Measurements from ENCODE around the gene SNX13. TPM values are rescaled to one million over a fixed set of nuclear protein-coding genes. Genes with fewer than 3 reads are reported as not detected.

The SNX13 gene
- total and polyA plus RNA-seq, 2 donors (not counting 3 experiments of a cell fraction or from before 2014, with no cell fraction given): 6.1 to 28.5 TPM

DNA sequence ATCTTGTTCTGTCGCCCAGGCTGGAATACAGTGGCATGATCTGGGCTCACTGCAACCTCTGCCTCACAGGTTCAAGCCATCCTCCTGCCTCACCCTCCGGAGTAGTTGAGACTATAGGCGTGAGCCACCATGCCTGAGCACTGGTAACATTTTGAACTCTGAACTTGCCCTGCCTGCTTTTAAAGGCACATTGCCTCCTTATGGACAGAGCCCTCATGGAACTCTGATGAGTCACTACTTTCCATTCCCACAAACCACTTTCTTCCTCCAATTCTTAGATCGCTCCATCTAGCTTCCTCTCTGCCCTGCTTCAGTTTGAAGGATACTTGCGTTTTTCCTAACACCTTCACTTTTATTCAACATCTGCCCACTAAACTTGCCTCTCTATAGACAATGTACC lies 49.3 kb upstream of the SNX13 start:
- no peaks in the 10 kb centered on the region for H3K79me2 ChIP-seq (ENCODE audit: control insufficient read depth, insufficient read depth, low read length)
- no TSS peak for BruUV-seq (replicated peaks)
- peak; percentile 74 for FAIRE-seq

GRCh38 chr7:17988858-17989257 lies 48.6 kb upstream of the SNX13 start:
- no TSS peak for BruUV-seq (replicated peaks)
- TF ChIP-seq POLR2AphosphoS5 (IDR thresholded peaks at IDR 0.05; ENCODE audit: insufficient read depth, low read depth, low read length) (no peak), EZH2 (IDR thresholded peaks at IDR 0.05; ENCODE audit: borderline replicate concordance, low read depth, low read length, severe bottlenecking) (no peak), MYC (IDR thresholded peaks at IDR 0.05; ENCODE audit: low read depth, low read length) (no peak), FOS (IDR thresholded peaks at IDR 0.05; ENCODE audit: borderline replicate concordance, insufficient read depth, low read length) (no peak), POLR2A (IDR thresholded peaks at IDR 0.05; ENCODE audit: low read depth, low read length) (no peak), JUN (IDR thresholded peaks at IDR 0.05; ENCODE audit: borderline replicate concordance, insufficient read depth, insufficient read length, low read depth) (no peak), GATA2 (IDR thresholded peaks at IDR 0.05; ENCODE audit: insufficient read depth, insufficient read length, low read depth, low read length) (no peak)
- TF ChIP-seq, protein P1, sequence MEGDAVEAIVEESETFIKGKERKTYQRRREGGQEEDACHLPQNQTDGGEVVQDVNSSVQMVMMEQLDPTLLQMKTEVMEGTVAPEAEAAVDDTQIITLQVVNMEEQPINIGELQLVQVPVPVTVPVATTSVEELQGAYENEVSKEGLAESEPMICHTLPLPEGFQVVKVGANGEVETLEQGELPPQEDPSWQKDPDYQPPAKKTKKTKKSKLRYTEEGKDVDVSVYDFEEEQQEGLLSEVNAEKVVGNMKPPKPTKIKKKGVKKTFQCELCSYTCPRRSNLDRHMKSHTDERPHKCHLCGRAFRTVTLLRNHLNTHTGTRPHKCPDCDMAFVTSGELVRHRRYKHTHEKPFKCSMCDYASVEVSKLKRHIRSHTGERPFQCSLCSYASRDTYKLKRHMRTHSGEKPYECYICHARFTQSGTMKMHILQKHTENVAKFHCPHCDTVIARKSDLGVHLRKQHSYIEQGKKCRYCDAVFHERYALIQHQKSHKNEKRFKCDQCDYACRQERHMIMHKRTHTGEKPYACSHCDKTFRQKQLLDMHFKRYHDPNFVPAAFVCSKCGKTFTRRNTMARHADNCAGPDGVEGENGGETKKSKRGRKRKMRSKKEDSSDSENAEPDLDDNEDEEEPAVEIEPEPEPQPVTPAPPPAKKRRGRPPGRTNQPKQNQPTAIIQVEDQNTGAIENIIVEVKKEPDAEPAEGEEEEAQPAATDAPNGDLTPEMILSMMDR (IDR thresholded peaks at IDR 0.05; ENCODE audit: extremely low read depth in 1 of 2, insufficient read depth in 1 of 2, low read depth in 1 of 2, low read length in 2 of 2): no peak
- TF ChIP-seq, protein P2, sequence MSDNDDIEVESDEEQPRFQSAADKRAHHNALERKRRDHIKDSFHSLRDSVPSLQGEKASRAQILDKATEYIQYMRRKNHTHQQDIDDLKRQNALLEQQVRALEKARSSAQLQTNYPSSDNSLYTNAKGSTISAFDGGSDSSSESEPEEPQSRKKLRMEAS (IDR thresholded peaks at IDR 0.05; ENCODE audit: insufficient read depth, insufficient read length): no peak
- H4K20me1 ChIP-seq (replicated peaks; ENCODE audit: control insufficient read depth, extremely low read depth, insufficient read depth, low read length): no peaks in the 10 kb centered on the region
- H3K27ac ChIP-seq (ENCODE audit: insufficient read depth, low read depth, low read length): no peak overlapping the region
- no peaks in the 10 kb centered on the region for H3K4me1 ChIP-seq (ENCODE audit: control insufficient read depth, extremely low read depth, insufficient read depth, low read length)
- no peaks in the 10 kb centered on the region for H3K79me2 ChIP-seq (ENCODE audit: control insufficient read depth, insufficient read depth, low read length)
- DNase-seq (ENCODE audit: low read depth, low spot score) (no peak), FAIRE-seq (peak; percentile 55)
- no peak overlapping the region for H3K4me2 ChIP-seq (ENCODE audit: insufficient read depth, low read length)
- ChIA-PET CTCF (interaction anchor here (0.9 to 1.0 kb wide), 3 partner anchors 9 to 30 kb away, joined by 3 to 5 read pairs (median 3); no protein-coding TSS in a partner anchor), POLR2A (no interaction called here)
- H3K9me1 ChIP-seq (replicated peaks; ENCODE audit: control insufficient read depth, extremely low read depth, insufficient read depth, low read length): no peaks in the 10 kb centered on the region
- intact Hi-C loops (cut with micrococcal nuclease) (no loop called here), dilution Hi-C loops (cut with MboI; ENCODE audit: extremely low pct_ligation_motif_present, low sequenced_read_pairs) (no loop called here)
- H3K36me3 ChIP-seq (ENCODE audit: control insufficient read depth in 2 of 2, extremely low read depth in 1 of 2, insufficient read depth in 2 of 2, low read length in 2 of 2): no peaks in the 10 kb centered on the region
- H2AFZ ChIP-seq (ENCODE audit: low read depth, low read length): no peak overlapping the region
- H3K27me3 ChIP-seq (ENCODE audit: control insufficient read depth in 2 of 2, insufficient read depth in 2 of 2, low read length in 2 of 2): no peaks in the 10 kb centered on the region
- no peak overlapping the region for H3K9ac ChIP-seq (replicated peaks; ENCODE audit: extremely low read depth, insufficient read depth, low read length)
- H3K9me3 ChIP-seq (replicated peaks; ENCODE audit: control insufficient read depth, insufficient read depth, low read length): no peaks in the 10 kb centered on the region
- no peak overlapping the region for H3K4me3 ChIP-seq (replicated peaks in 1 of 3; ENCODE audit: insufficient read depth in 1 of 3, low read depth in 1 of 3, low read length in 3 of 3)

More for the DNA sequence above, 49.3 kb upstream of the SNX13 start:
- no peaks in the 10 kb centered on the region for H3K36me3 ChIP-seq (ENCODE audit: control insufficient read depth in 2 of 2, extremely low read depth in 1 of 2, insufficient read depth in 2 of 2, low read length in 2 of 2)
- intact Hi-C loops (cut with micrococcal nuclease): no loop called here
- dilution Hi-C loops (cut with MboI; ENCODE audit: extremely low pct_ligation_motif_present, low sequenced_read_pairs): no loop called here
- H3K9me3 ChIP-seq (replicated peaks; ENCODE audit: control insufficient read depth, insufficient read depth, low read length): no peaks in the 10 kb centered on the region
- CTCF ChIA-PET: interaction anchor here (0.9 to 1.0 kb wide), 3 partner anchors 8 to 30 kb away, joined by 3 to 5 read pairs (median 3); no protein-coding TSS in a partner anchor
- no peaks in the 10 kb centered on the region for H3K4me1 ChIP-seq (ENCODE audit: control insufficient read depth, extremely low read depth, insufficient read depth, low read length)
- H3K4me3 ChIP-seq (replicated peaks in 1 of 3; ENCODE audit: insufficient read depth in 1 of 3, low read depth in 1 of 3, low read length in 3 of 3): no peak overlapping the region
- H3K27me3 ChIP-seq (ENCODE audit: control insufficient read depth in 2 of 2, insufficient read depth in 2 of 2, low read length in 2 of 2): no peaks in the 10 kb centered on the region
- no peak overlapping the region for H3K9ac ChIP-seq (replicated peaks; ENCODE audit: extremely low read depth, insufficient read depth, low read length)
- peak; percentile 51 for DNase-seq (ENCODE audit: low read depth, low spot score)
- no peaks in the 10 kb centered on the region for H3K9me1 ChIP-seq (replicated peaks; ENCODE audit: control insufficient read depth, extremely low read depth, insufficient read depth, low read length)
- peak overlapping the region; percentile 0 for H2AFZ ChIP-seq (ENCODE audit: low read depth, low read length)
- no peaks in the 10 kb centered on the region for H4K20me1 ChIP-seq (replicated peaks; ENCODE audit: control insufficient read depth, extremely low read depth, insufficient read depth, low read length)
- POLR2A ChIA-PET: interaction anchor here (0.6 kb wide), 1 partner anchor 104 kb away, joined by 5 read pairs; no protein-coding TSS in a partner anchor
- TF ChIP-seq FOS (IDR thresholded peaks at IDR 0.05; ENCODE audit: borderline replicate concordance, insufficient read depth, low read length): peak; percentile 33
- no peak for TF ChIP-seq GATA2 (IDR thresholded peaks at IDR 0.05; ENCODE audit: insufficient read depth, insufficient read length, low read depth, low read length)
- TF ChIP-seq JUN (IDR thresholded peaks at IDR 0.05; ENCODE audit: borderline replicate concordance, insufficient read depth, insufficient read length, low read depth): peak; percentile 38
- no peak overlapping the region for H3K27ac ChIP-seq (ENCODE audit: insufficient read depth, low read depth, low read length)
- no peak overlapping the region for H3K4me2 ChIP-seq (ENCODE audit: insufficient read depth, low read length)
